Panc1 (cell line): ENCODE measurements around the gene RPP25.

Source experiments
- CTCF ChIP-seq: fragments of 450-650 bp; IDR thresholded peaks from 2 replicates; pipeline ENCODE4 v1.5.1; 2017; ENCODE audit warnings: mild to moderate bottlenecking
- POLR2AphosphoS5 ChIP-seq: IDR thresholded peaks from 2 replicates; pipeline ENCODE4 v1.6.1; 2012; ENCODE audit warnings: mild to moderate bottlenecking, low read depth, low read length, moderate library complexity
- REST ChIP-seq, 2 experiments: IDR thresholded peaks; 2 replicates each; pipeline ENCODE4 v1.6.1; 2011 to 2012; ENCODE audit warnings: low read depth in 2 of 2, control low read depth in 1 of 2, low read length in 1 of 2, mild to moderate bottlenecking in 1 of 2, moderate library complexity in 1 of 2; ENCODE audit not compliant: insufficient read depth in 1 of 2
- TCF7L2 ChIP-seq: IDR thresholded peaks from 2 replicates; pipeline ENCODE4 v1.6.1; 2011; ENCODE audit warnings: mild to moderate bottlenecking, low read depth, low read length, inconsistent platforms

- no peak for TF ChIP-seq CTCF
- no peak for TF ChIP-seq TCF7L2
- no peak for TF ChIP-seq POLR2AphosphoS5
- TF ChIP-seq REST (IDR thresholded peaks at IDR 0.05; ENCODE audit: insufficient read depth in 1 of 2, low read depth in 2 of 2, low read length in 1 of 2): no peak
These were observed 6.6 kb upstream of the RPP25 start for GRCh38 chr15:74963213-74963612.
